DOHH2 (cell line): ENCODE measurements around the gene JMJD8.

Source experiments
- H3F3A ChIP-seq: fragments of 200-600 bp; sonication (generic), shearing (Covaris generic); 2 replicates; pipeline ENCODE4 v1.6.0; 2016; ENCODE audit warnings: antibody characterized with exemption, mild to moderate bottlenecking; ENCODE audit not compliant: control insufficient read depth, insufficient read depth
- H3K27ac ChIP-seq: fragments of 200-600 bp; sonication (generic); 2 replicates; pipeline ENCODE4 v1.5.1; 2014; ENCODE audit warnings: low read depth, mild to moderate bottlenecking, low read length, moderate library complexity
- H3K27me3 ChIP-seq: fragments of 200-600 bp; sonication (generic); 2 replicates; pipeline ENCODE4 v1.6.1; 2014; ENCODE audit warnings: mild to moderate bottlenecking, low read length, mixed read lengths; ENCODE audit not compliant: control insufficient read depth
- H3K36me3 ChIP-seq: fragments of 200-600 bp; sonication (generic); 2 replicates; pipeline ENCODE4 v1.6.1; 2014; ENCODE audit warnings: mild to moderate bottlenecking, low read length, moderate library complexity, mixed read lengths; ENCODE audit not compliant: control insufficient read depth
- H3K4me1 ChIP-seq: fragments of 200-600 bp; sonication (generic); 2 replicates; pipeline ENCODE4 v1.6.1; 2014; ENCODE audit warnings: mild to moderate bottlenecking, low read length, mixed read lengths; ENCODE audit not compliant: control insufficient read depth
- H3K4me2 ChIP-seq: fragments of 200-600 bp; sonication (generic); 2 replicates; pipeline ENCODE4 v1.6.0; 2014; ENCODE audit warnings: mild to moderate bottlenecking, low read length, moderate library complexity
- H3K4me3 ChIP-seq: fragments of 200-600 bp; sonication (generic); 2 replicates; pipeline ENCODE4 v1.5.1; 2014; ENCODE audit warnings: mild to moderate bottlenecking, low read length, mixed read lengths
- H3K79me2 ChIP-seq: fragments of 200-600 bp; sonication (generic); 2 replicates; pipeline ENCODE4 v1.6.1; 2014; ENCODE audit warnings: mild to moderate bottlenecking, low read length, mixed read lengths; ENCODE audit not compliant: control insufficient read depth
- H3K9me2 ChIP-seq: fragments of 200-600 bp; sonication (generic); replicated peaks from 2 replicates; pipeline ENCODE4 v1.6.1; 2014; ENCODE audit warnings: mild to moderate bottlenecking, low read length, mixed read lengths; ENCODE audit not compliant: control insufficient read depth
- H3K9me3 ChIP-seq: fragments of 200-600 bp; sonication (generic); 2 replicates; pipeline ENCODE4 v1.6.1; 2014; ENCODE audit warnings: antibody characterized with exemption, low read length, mixed read lengths; ENCODE audit not compliant: control insufficient read depth, insufficient read depth
- H4K20me1 ChIP-seq: fragments of 200-600 bp; sonication (generic); 2 replicates; pipeline ENCODE4 v1.6.0; 2014; ENCODE audit warnings: low read depth, mild to moderate bottlenecking, antibody characterized with exemption, low read length, moderate library complexity; ENCODE audit not compliant: control insufficient read depth, insufficient read depth
- CTCF ChIP-seq: fragments of 200-600 bp; sonication (generic); IDR thresholded peaks from one replicate; pipeline ENCODE4 v1.5.1; 2014; ENCODE audit warnings: antibody characterized with exemption, mild to moderate bottlenecking, low read depth, low read length; ENCODE audit not compliant: poor library complexity, severe bottlenecking
- EZH2phosphoT487 ChIP-seq: fragments of 200-600 bp; sonication (generic); IDR thresholded peaks from 2 replicates; pipeline ENCODE4 v1.6.1; 2017; ENCODE audit warnings: borderline replicate concordance, mild to moderate bottlenecking, antibody characterized with exemption, low read length, moderate library complexity, mixed read lengths

Gene JMJD8

DNA sequence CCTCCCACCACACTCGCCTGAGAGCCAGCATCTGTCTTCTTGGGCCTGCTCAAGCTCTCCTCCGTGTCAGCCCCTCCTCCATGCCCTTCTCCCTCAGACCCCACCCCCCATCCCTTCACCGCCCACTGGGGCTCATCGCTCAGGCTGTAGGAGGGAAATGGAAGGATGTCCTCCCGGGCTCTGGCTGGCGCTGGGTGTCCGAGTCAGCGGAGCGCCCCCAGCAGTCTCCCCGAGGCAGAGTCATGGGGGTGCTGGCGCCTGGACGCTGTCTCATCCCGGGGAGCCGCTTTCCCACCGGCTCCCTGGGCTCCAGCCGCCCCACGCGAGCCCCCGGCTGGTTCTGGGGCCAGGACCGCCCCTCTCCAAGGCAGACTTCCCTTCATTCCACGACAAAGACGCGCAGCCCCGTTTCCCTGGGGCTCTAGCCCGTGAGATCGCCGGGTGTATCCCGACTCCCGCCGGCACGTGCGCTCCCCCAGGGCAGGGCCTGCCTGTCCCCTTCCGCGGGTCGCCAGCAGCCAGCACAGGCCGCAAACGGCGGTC, 36.4 kb upstream of the JMJD8 start:
- peaks cover 59% of the 10 kb centered on the region for H3K4me1 ChIP-seq
- H4K20me1 ChIP-seq = peaks cover 8% of the 10 kb centered on the region; the same call in 1 of the 2 replicates
- peak; percentile 56 for TF ChIP-seq CTCF
- TF ChIP-seq EZH2phosphoT487 = no peak

DNA sequence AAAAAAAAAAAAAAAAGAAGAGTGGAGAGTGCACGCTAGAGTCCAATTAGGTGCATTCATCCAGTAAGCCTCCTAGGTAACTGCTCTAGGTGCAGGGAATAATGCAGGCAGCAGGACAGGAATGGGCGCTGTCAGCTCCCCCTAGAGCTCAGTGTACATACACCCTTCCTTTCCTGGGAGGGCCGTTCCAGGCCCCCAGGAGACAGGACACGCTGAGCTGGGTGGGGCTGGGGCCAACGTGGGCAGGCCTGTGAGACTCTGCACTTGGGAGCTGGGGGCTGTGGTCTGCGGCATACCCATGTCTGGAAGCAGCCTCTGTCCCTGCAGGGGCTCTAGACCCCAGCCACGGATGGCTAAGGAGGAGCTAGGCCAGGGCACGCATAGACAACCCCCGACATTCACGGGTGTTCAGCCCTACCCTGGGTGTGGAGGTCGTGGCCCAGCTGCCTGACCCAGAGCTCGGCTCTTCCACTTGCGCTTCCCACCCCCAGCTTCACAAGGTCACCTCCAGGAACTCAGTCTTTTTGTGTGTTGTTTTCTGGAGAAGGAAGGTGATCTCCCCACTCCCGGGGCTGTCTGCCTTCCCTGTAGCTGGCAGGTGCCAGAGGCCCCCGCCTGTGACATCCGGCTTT, 35.8 kb upstream of the JMJD8 start:
- peaks cover 26% of the 10 kb centered on the region for H3K36me3 ChIP-seq
- H3K27ac ChIP-seq = peak overlapping the region; percentile 93

More for the DNA sequence above, 36.4 kb upstream of the JMJD8 start:
- Histone ChIP-seq H3K36me3 (peaks cover 26% of the 10 kb centered on the region), H3K4me2 (peak overlapping the region; percentile 96), H3K27me3 (peaks cover 9% of the 10 kb centered on the region), H3K9me2 (no peaks in the 10 kb centered on the region), H3K79me2 (peaks cover 11% of the 10 kb centered on the region), H3K9me3 (no peaks in the 10 kb centered on the region), H3F3A (peaks cover 7% of the 10 kb centered on the region; the same call in 1 of the 2 replicates), H3K4me3 (peak overlapping the region; percentile 99), H3K27ac (peak overlapping the region; percentile 93)

DNA sequence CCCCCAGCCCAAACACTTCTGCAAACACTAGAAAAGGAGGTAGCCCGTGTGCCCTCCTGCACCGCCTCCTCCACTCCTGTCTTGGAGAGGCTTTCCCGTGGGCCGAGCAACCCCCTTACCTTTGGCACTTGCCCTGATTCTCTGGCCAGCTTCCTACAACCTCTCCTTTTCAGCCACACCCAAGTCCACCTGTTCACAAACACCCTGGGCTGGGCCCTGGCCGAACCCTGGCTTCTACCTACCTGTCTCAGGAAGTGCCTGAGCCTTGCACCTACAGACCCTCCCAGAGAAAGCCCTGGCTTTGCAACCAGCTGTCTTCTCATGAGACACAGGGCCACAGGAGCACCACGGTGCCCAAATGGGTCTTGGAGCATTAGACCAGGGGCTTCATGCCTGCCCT, 34.8 kb upstream of the JMJD8 start:
- H3K9me3 ChIP-seq = no peaks in the 10 kb centered on the region
- peaks cover 8% of the 10 kb centered on the region; the same call in 1 of the 2 replicates for H4K20me1 ChIP-seq
- H3K4me2 ChIP-seq = peak overlapping the region; percentile 96
- peaks cover 26% of the 10 kb centered on the region for H3K36me3 ChIP-seq
- TF ChIP-seq EZH2phosphoT487 (no peak), CTCF (no peak)
- no peak overlapping the region for H3K27ac ChIP-seq
- peaks cover 12% of the 10 kb centered on the region for H3K27me3 ChIP-seq
- peak overlapping the region; percentile 99 for H3K4me3 ChIP-seq
- H3F3A ChIP-seq = peaks cover 7% of the 10 kb centered on the region; the same call in 1 of the 2 replicates
- H3K4me1 ChIP-seq = peaks cover 63% of the 10 kb centered on the region
- peaks cover 11% of the 10 kb centered on the region for H3K79me2 ChIP-seq
- no peaks in the 10 kb centered on the region for H3K9me2 ChIP-seq

More for the DNA sequence above, 35.8 kb upstream of the JMJD8 start:
- H3K4me3 ChIP-seq = peak overlapping the region; percentile 99
- no peaks in the 10 kb centered on the region for H3K9me3 ChIP-seq
- H3K27me3 ChIP-seq = peaks cover 12% of the 10 kb centered on the region
- TF ChIP-seq EZH2phosphoT487 (no peak), CTCF (peak; percentile 34)
- no peaks in the 10 kb centered on the region for H3K9me2 ChIP-seq
- H3F3A ChIP-seq = peaks cover 7% of the 10 kb centered on the region; the same call in 1 of the 2 replicates
- peaks cover 8% of the 10 kb centered on the region; the same call in 1 of the 2 replicates for H4K20me1 ChIP-seq
- peak overlapping the region; percentile 96 for H3K4me2 ChIP-seq
- peaks cover 11% of the 10 kb centered on the region for H3K79me2 ChIP-seq
- peaks cover 62% of the 10 kb centered on the region for H3K4me1 ChIP-seq
